T-helper 1 cell treated with Interleukin-12 subunit alpha and Interleukin-12 subunit beta and Interleukin-4 antibody, amounts not matched to agents 30 ng/mL and 1 ng/mL, for 36 hours (primary cell): ENCODE measurements around the gene DIS3L2. TPM values are rescaled to one million over a fixed set of nuclear protein-coding genes. Genes with fewer than 3 reads are reported as not detected.

Experiments
- intact Hi-C: fragments of 100-400 bp; cut with micrococcal nuclease; formaldehyde crosslinking; loops from one replicate; pipeline ENCODE4 v1.15.1; 2024
- total RNA-seq: library from RNA; stranded (reverse); gene quantifications from 2 replicates; pipeline ENCODE4 v1.2.3, GENCODE V29; 2022

DIS3L2 gene
- total RNA-seq, 1 donor from 2014 or later: 45.6 TPM

GRCh38 chr2:232250246-232251175, 289.0 kb downstream of the DIS3L2 start:
- intact Hi-C loops: no loop called here

- intact Hi-C loops: no loop called here
Observed at GRCh38 chr2:232255033-232255432, 293.5 kb downstream of the DIS3L2 start.

- intact Hi-C loops: no loop called here
Observed at GRCh38 chr2:232260075-232260474, 298.6 kb downstream of the DIS3L2 start.

GRCh38 chr2:232261776-232262175, 300.3 kb downstream of the DIS3L2 start:
- intact Hi-C loops: no loop called here

- intact Hi-C loops: no loop called here
Observed at GRCh38 chr2:232263295-232263694, 301.8 kb downstream of the DIS3L2 start.

GRCh38 chr2:232264081-232264480, 302.6 kb downstream of the DIS3L2 start:
- intact Hi-C loops: no loop called here

GRCh38 chr2:232265329-232265728, 303.8 kb downstream of the DIS3L2 start:
- intact Hi-C loops: no loop called here

GRCh38 chr2:232268636-232269165, 307.2 kb downstream of the DIS3L2 start:
- intact Hi-C loops: no loop called here

GRCh38 chr2:232269867-232270266, 308.4 kb downstream of the DIS3L2 start:
- intact Hi-C loops: no loop called here

GRCh38 chr2:232273903-232274643, 312.6 kb downstream of the DIS3L2 start:
- intact Hi-C loops: no loop called here

- intact Hi-C loops: no loop called here
Observed at GRCh38 chr2:232275670-232276069, 314.2 kb downstream of the DIS3L2 start.

- intact Hi-C loops: no loop called here
Observed at GRCh38 chr2:232276084-232276732, 314.7 kb downstream of the DIS3L2 start.

- intact Hi-C loops: no loop called here
Observed at GRCh38 chr2:232276733-232277313, 315.3 kb downstream of the DIS3L2 start.

- intact Hi-C loops: no loop called here
Observed at GRCh38 chr2:232278534-232278933, 317.0 kb downstream of the DIS3L2 start.

- intact Hi-C loops: no loop called here
Observed at GRCh38 chr2:232280341-232280740, 318.8 kb downstream of the DIS3L2 start.

- intact Hi-C loops: no loop called here
Observed at GRCh38 chr2:232281858-232282507, 320.5 kb downstream of the DIS3L2 start.

GRCh38 chr2:232282508-232283055, 321.1 kb downstream of the DIS3L2 start:
- intact Hi-C loops: no loop called here

GRCh38 chr2:232286001-232286868, 324.7 kb downstream of the DIS3L2 start:
- intact Hi-C loops: no loop called here

GRCh38 chr2:232287316-232287715, 325.8 kb downstream of the DIS3L2 start:
- intact Hi-C loops: no loop called here
